ENCODE results near the gene KCNK3. TPM values are rescaled to one million over a fixed set of nuclear protein-coding genes. Genes with fewer than 3 reads are reported as not detected.

The KCNK3 gene
- polyA plus RNA-seq, 1 of the 3 experiments (the other 2 are of a cell fraction), result 0.16 TPM

GRCh38 chr2:26740346-26740745, 47.8 kb downstream of the KCNK3 start (continued):
- TF ChIP-seq USF2 (IDR thresholded peaks at IDR 0.05; ENCODE audit: borderline replicate concordance, low read depth, low read length) (no peak), RAD21 (IDR thresholded peaks at IDR 0.05; ENCODE audit: low read length) (no peak), TAF1 (IDR thresholded peaks at IDR 0.05; ENCODE audit: borderline replicate concordance, low read depth, low read length) (no peak), FOXM1 (IDR thresholded peaks at IDR 0.05; ENCODE audit: low read depth) (no peak)
- TF ChIP-seq, protein P1, sequence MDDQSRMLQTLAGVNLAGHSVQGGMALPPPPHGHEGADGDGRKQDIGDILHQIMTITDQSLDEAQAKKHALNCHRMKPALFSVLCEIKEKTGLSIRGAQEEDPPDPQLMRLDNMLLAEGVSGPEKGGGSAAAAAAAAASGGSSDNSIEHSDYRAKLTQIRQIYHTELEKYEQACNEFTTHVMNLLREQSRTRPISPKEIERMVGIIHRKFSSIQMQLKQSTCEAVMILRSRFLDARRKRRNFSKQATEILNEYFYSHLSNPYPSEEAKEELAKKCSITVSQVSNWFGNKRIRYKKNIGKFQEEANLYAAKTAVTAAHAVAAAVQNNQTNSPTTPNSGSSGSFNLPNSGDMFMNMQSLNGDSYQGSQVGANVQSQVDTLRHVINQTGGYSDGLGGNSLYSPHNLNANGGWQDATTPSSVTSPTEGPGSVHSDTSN (IDR thresholded peaks at IDR 0.05), result no peak

DNA sequence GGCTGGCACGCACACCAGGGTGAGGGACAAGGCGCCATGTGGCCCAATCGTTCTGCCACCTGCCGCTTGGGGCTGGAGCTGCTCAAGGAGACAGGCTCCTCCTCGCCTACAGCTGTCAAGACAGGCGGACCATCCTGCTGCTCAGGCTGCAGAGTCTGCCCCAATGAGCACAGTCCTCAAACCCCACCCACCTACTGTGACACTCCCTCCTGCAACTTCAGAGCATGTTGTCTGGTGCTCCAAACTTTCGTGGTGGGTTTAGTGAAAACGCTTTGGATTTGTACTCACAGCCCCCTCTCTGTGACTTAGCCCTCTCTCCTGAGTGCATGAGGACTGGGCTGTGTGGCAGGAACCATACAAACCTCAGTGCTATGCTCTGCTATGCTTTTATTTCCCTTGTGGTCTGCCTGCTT, 48.4 kb downstream of the KCNK3 start:
- Histone ChIP-seq H3F3A (replicated peaks; ENCODE audit: insufficient read depth) (no peaks in the 10 kb centered on the region), H3K4me3 (ENCODE audit: low read depth in 2 of 2, low read length in 1 of 2) (no peak overlapping the region), H3K4me2 (no peak overlapping the region), H2AFZ (ENCODE audit: low read depth) (no peak overlapping the region), H3K27me3 (ENCODE audit: insufficient read depth) (no peaks in the 10 kb centered on the region), H3K36me3 (replicated peaks in 1 of 2; ENCODE audit: control insufficient read depth in 1 of 2, insufficient read depth in 2 of 2, low read length in 1 of 2) (no peaks in the 10 kb centered on the region), H4K20me1 (ENCODE audit: insufficient read depth) (no peaks in the 10 kb centered on the region), H3K79me2 (ENCODE audit: insufficient read depth) (no peaks in the 10 kb centered on the region), H3K9ac (no peak overlapping the region), H3K27ac (ENCODE audit: low read depth in 2 of 2, low read length in 1 of 2) (no peak overlapping the region), H3K9me3 (no peaks in the 10 kb centered on the region), H3K9me2 (no peaks in the 10 kb centered on the region), H3K4me1 (ENCODE audit: control insufficient read depth in 1 of 2, insufficient read depth in 2 of 2, low read depth in 1 of 2, low read length in 1 of 2) (peaks cover 0 to 14% of the 10 kb centered on the region in 2 experiments; a peak in 1 of 4 replicates)
- CTCF ChIA-PET, result interaction anchor here (0.8 to 22.3 kb wide), 7 partner anchors 11 to 162 kb away, joined by 3 to 944 read pairs (median 5); no protein-coding TSS in a partner anchor
- WGBS (ENCODE audit: low lambda C conversion rate), result 66% methylated on average over 8 of the region's 8 CpGs
- POLR2A ChIA-PET, result interaction anchor here (0.9 kb wide), 1 partner anchor 142 kb away, joined by 4 read pairs; no protein-coding TSS in a partner anchor
- no peak for TF ChIP-seq POLR2AphosphoS5 (IDR thresholded peaks at IDR 0.05; ENCODE audit: low read depth, low read length)
- TF ChIP-seq FOSL2 (IDR thresholded peaks at IDR 0.05; ENCODE audit: borderline replicate concordance, low read depth), result no peak
- no peak for TF ChIP-seq TCF12 (IDR thresholded peaks at IDR 0.05)
- TF ChIP-seq RFX5 (IDR thresholded peaks at IDR 0.05; ENCODE audit: low read length), result no peak
- no peak for TF ChIP-seq MEF2A (IDR thresholded peaks at IDR 0.05; ENCODE audit: borderline replicate concordance, low read depth)
- no peak for TF ChIP-seq GATA2 (CRISPR knock-in tag; IDR thresholded peaks at IDR 0.05)
- no peak for TF ChIP-seq GABPA (IDR thresholded peaks at IDR 0.05; ENCODE audit: low read depth)
- DNase-seq, result peak; percentile 12

- no peaks in the 10 kb centered on the region for H3F3A ChIP-seq (replicated peaks; ENCODE audit: insufficient read depth)
- CTCF ChIA-PET, result interaction anchor here (1.0 to 22.3 kb wide), 10 partner anchors 9 to 163 kb away, joined by 3 to 944 read pairs (median 4); partner anchors contain the start of gene CENPA
- H3K9me2 ChIP-seq, result no peaks in the 10 kb centered on the region
- no peaks in the 10 kb centered on the region for H3K27me3 ChIP-seq (ENCODE audit: insufficient read depth)
- POLR2A ChIA-PET, result no interaction called here
- no peaks in the 10 kb centered on the region for H4K20me1 ChIP-seq (ENCODE audit: insufficient read depth)
- no peak overlapping the region for H2AFZ ChIP-seq (ENCODE audit: low read depth)
- no peaks in the 10 kb centered on the region for H3K9me3 ChIP-seq
- H3K36me3 ChIP-seq (replicated peaks in 1 of 2; ENCODE audit: control insufficient read depth in 1 of 2, insufficient read depth in 2 of 2, low read length in 1 of 2), result no peaks in the 10 kb centered on the region
- no peaks in the 10 kb centered on the region for H3K79me2 ChIP-seq (ENCODE audit: insufficient read depth)
- 87% methylated on average over 9 of the region's 15 CpGs for WGBS (ENCODE audit: low lambda C conversion rate)
- no peak for DNase-seq
- peaks cover 0 to 5% of the 10 kb centered on the region in 2 experiments; a peak in 1 of 4 replicates for H3K4me1 ChIP-seq (ENCODE audit: control insufficient read depth in 1 of 2, insufficient read depth in 2 of 2, low read depth in 1 of 2, low read length in 1 of 2)
- H3K27ac ChIP-seq (ENCODE audit: low read depth in 2 of 2, low read length in 1 of 2), result no peak overlapping the region
- H3K4me2 ChIP-seq, result no peak overlapping the region
- H3K9ac ChIP-seq, result no peak overlapping the region
- H3K4me3 ChIP-seq (ENCODE audit: low read depth in 2 of 2, low read length in 1 of 2), result no peak overlapping the region
- TF ChIP-seq, protein P2, sequence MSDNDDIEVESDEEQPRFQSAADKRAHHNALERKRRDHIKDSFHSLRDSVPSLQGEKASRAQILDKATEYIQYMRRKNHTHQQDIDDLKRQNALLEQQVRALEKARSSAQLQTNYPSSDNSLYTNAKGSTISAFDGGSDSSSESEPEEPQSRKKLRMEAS (IDR thresholded peaks at IDR 0.05; ENCODE audit: low read depth), result no peak
- TF ChIP-seq, protein P3, sequence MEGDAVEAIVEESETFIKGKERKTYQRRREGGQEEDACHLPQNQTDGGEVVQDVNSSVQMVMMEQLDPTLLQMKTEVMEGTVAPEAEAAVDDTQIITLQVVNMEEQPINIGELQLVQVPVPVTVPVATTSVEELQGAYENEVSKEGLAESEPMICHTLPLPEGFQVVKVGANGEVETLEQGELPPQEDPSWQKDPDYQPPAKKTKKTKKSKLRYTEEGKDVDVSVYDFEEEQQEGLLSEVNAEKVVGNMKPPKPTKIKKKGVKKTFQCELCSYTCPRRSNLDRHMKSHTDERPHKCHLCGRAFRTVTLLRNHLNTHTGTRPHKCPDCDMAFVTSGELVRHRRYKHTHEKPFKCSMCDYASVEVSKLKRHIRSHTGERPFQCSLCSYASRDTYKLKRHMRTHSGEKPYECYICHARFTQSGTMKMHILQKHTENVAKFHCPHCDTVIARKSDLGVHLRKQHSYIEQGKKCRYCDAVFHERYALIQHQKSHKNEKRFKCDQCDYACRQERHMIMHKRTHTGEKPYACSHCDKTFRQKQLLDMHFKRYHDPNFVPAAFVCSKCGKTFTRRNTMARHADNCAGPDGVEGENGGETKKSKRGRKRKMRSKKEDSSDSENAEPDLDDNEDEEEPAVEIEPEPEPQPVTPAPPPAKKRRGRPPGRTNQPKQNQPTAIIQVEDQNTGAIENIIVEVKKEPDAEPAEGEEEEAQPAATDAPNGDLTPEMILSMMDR (IDR thresholded peaks at IDR 0.05), result no peak
- no peak for TF ChIP-seq NRF1 (IDR thresholded peaks at IDR 0.05; ENCODE audit: low read depth, low read length)
- TF ChIP-seq ELF1 (IDR thresholded peaks at IDR 0.05), result no peak
- no peak for TF ChIP-seq MXI1 (IDR thresholded peaks at IDR 0.05; ENCODE audit: low read depth, low read length)
- no peak for TF ChIP-seq TAF1 (IDR thresholded peaks at IDR 0.05; ENCODE audit: borderline replicate concordance, low read depth, low read length)
- no peak for TF ChIP-seq YY1 (IDR thresholded peaks at IDR 0.05; ENCODE audit: low read depth)
- TF ChIP-seq, protein P1 (IDR thresholded peaks at IDR 0.05), result no peak
- no peak for TF ChIP-seq USF1 (IDR thresholded peaks at IDR 0.05; ENCODE audit: borderline replicate concordance, low read depth)
- no peak for TF ChIP-seq FOSL2 (IDR thresholded peaks at IDR 0.05; ENCODE audit: borderline replicate concordance, low read depth)
- no peak for TF ChIP-seq RCOR1 (IDR thresholded peaks at IDR 0.05; ENCODE audit: low read length)
These were observed 49.7 kb downstream of the KCNK3 start for GRCh38 chr2:26742048-26742770.

Measured in SK-N-SH (cell line).